HepG2 (cell line): ENCODE measurements around the gene REEP2. TPM values are rescaled to one million over a fixed set of nuclear protein-coding genes. Genes with fewer than 3 reads are reported as not detected.

Experiments used
- ATRX ChIP-seq: sonication (generic); formaldehyde crosslinking; IDR thresholded peaks from 2 replicates; pipeline ENCODE4 v1.4.0; 2020; ENCODE audit warnings: missing genetic modification reagents, borderline replicate concordance
- FOXA3 ChIP-seq: IDR thresholded peaks from 2 replicates; pipeline ENCODE4 v1.6.1; 2016; ENCODE audit warnings: missing genetic modification reagents, missing compliant biosample characterization
- JDP2 ChIP-seq: sonication (generic); formaldehyde crosslinking; IDR thresholded peaks from 2 replicates; pipeline ENCODE4 v1.8.1; 2022; ENCODE audit warnings: missing genetic modification reagents, borderline replicate concordance
- MAZ ChIP-seq, 2 experiments: sonication (generic) in 1 of 2; formaldehyde crosslinking in 1 of 2; IDR thresholded peaks; 2 replicates each; pipeline versions ENCODE4 v1.5.0 to v1.6.1; 2012 to 2020; ENCODE audit warnings: low read depth in 2 of 2, mild to moderate bottlenecking in 2 of 2, borderline replicate concordance in 1 of 2, improper control_type of control experiment in 1 of 2, low read length in 1 of 2, missing genetic modification reagents in 1 of 2, moderate library complexity in 1 of 2
- NFE2L1 ChIP-seq: sonication (generic); formaldehyde crosslinking; IDR thresholded peaks from 2 replicates; pipeline ENCODE4 v1.4.0; 2020; ENCODE audit warnings: missing genetic modification reagents, mild to moderate bottlenecking, borderline replicate concordance
- NRL ChIP-seq: sonication (generic); formaldehyde crosslinking; IDR thresholded peaks from 2 replicates; pipeline ENCODE4 v1.5.0; 2020; ENCODE audit warnings: missing genetic modification reagents, mild to moderate bottlenecking, moderate library complexity, borderline replicate concordance
- PHB2 ChIP-seq: fragments of 450-650 bp; IDR thresholded peaks from 2 replicates; pipeline ENCODE4 v1.6.1; 2018; ENCODE audit not compliant: partially characterized antibody
- SMARCC2 ChIP-seq: fragments of 450-650 bp; IDR thresholded peaks from 2 replicates; pipeline ENCODE4 v1.6.1; 2017; ENCODE audit warnings: antibody characterized with exemption, mild to moderate bottlenecking
- SRSF1 ChIP-seq: fragments of 200-400 bp; formaldehyde crosslinking; optimal IDR thresholded peaks from 2 replicates; pipeline ENCODE3; 2017; ENCODE audit warnings: mild to moderate bottlenecking, low read depth, low read length, moderate library complexity
- ZBTB4 ChIP-seq: sonication (generic); formaldehyde crosslinking; IDR thresholded peaks from 2 replicates; pipeline ENCODE4 v1.4.0; 2020; ENCODE audit warnings: missing genetic modification reagents, mild to moderate bottlenecking, borderline replicate concordance
- ZNF629 ChIP-seq: sonication (generic); formaldehyde crosslinking; conservative IDR thresholded peaks from 2 replicates; pipeline ENCODE4 v1.5.0; 2020; ENCODE audit warnings: missing genetic modification reagents
- ZNF784 ChIP-seq: sonication (generic); formaldehyde crosslinking; IDR thresholded peaks from 2 replicates; pipeline ENCODE4 v1.5.1; 2020; ENCODE audit warnings: missing genetic modification reagents, mild to moderate bottlenecking, borderline replicate concordance
- polyA plus RNA-seq, 8 experiments: library from polyadenylated mRNA; depleted of rRNA in 3 of 8; stranded (reverse) in 7 of 8; unstranded in 1 of 8; fragments of >200 nt; fragmentation: Illumina TruSeq in 4 of 8; extraction: Trizol in 4 of 8; gene quantifications; 2 replicates each; pipeline versions ENCODE4 v1.2.1 to v1.2.3, GENCODE V29; 2011 to 2016; ENCODE audit warnings: low read depth in 4 of 8, missing spikeins in 1 of 8, mixed read lengths in 1 of 8; ENCODE audit not compliant: insufficient read depth in 1 of 8
- total RNA-seq, 5 experiments: library from RNA; depleted of rRNA; stranded (reverse); fragments of >200 nt; fragmentation: Illumina TruSeq; extraction: Trizol; gene quantifications; 2 replicates each; pipeline ENCODE4 v1.2.3, GENCODE V29; 2016; ENCODE audit warnings: low read depth in 1 of 5
- TF ChIP-seq, protein P1 (sequence below): sonication (generic); formaldehyde crosslinking; IDR thresholded peaks from 2 replicates; pipeline ENCODE4 v1.4.0; 2020; ENCODE audit warnings: missing genetic modification reagents
- TF ChIP-seq, protein P2 (sequence below): IDR thresholded peaks from 2 replicates; pipeline ENCODE4 v1.6.1; 2016; ENCODE audit warnings: low read depth, control low read depth
- TF ChIP-seq, protein P3 (sequence below): sonication (generic); formaldehyde crosslinking; IDR thresholded peaks from 2 replicates; pipeline ENCODE4 v1.5.1; 2020; ENCODE audit warnings: missing genetic modification reagents, mild to moderate bottlenecking, borderline replicate concordance
- TF ChIP-seq, protein P4 (sequence below): sonication (generic); formaldehyde crosslinking; IDR thresholded peaks from 2 replicates; pipeline ENCODE4 v1.8.1; 2023; ENCODE audit warnings: mild to moderate bottlenecking, missing genetic modification reagents

The REEP2 gene
- total and polyA plus RNA-seq, 2 of the 13 experiments (the other 11 are each of a cell fraction or from before 2014, with no cell fraction given): 5.3 to 7.8 TPM

DNA sequence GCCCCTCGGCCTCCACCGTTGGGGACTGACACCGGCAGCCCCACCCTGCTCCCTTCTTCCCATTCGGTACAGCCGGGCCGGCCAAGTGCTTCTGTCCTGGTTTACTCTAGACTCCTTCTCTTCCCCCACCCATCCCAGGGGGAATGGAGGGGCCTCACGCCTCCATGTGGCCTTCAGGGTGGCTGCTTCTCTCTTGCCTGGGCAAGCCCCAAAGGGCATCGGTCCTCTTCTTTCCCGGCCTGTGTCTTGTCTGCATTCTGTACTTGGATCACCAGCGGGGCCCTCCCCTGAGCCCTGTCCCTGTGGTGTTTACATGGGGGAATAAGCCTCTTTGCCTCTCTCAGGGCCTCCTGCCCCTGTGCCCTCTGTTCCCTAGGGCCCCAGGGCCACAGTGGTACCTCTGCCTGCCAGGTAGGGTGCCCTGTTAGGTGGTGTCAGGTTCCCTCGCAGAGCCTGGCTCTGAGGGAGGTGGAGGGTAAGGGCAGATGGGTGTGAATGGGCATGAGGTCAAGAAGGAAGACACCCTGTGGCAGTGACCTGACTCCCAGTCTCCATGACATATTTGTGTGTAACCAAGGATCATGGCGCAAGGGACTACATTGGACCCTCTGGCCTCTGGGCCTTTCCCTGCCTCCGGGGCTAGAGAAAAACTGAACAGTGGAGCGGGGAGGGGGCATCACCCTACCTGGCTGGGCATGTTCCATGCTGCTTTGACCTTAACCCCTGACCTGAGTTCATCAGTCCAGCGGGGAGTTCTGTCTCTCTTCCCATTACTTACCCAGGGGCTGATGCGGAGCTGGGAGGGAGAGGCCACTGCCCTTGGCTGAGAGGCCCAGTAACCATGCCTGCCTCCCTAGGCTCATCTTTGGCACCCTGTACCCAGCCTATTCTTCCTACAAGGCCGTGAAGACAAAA is 1.6 kb downstream of the REEP2 start (continued):
- no peak for TF ChIP-seq MAZ (IDR thresholded peaks at IDR 0.05; ENCODE audit: borderline replicate concordance, low read depth, low read length)
- 0 out of 2 replicates have a peak, but pooled peaks have one; percentile 19 for TF ChIP-seq MAZ (CRISPR knock-in tag; IDR thresholded peaks at IDR 0.05; ENCODE audit: low read depth)
- no peak for TF ChIP-seq PHB2
- TF ChIP-seq, protein P1, sequence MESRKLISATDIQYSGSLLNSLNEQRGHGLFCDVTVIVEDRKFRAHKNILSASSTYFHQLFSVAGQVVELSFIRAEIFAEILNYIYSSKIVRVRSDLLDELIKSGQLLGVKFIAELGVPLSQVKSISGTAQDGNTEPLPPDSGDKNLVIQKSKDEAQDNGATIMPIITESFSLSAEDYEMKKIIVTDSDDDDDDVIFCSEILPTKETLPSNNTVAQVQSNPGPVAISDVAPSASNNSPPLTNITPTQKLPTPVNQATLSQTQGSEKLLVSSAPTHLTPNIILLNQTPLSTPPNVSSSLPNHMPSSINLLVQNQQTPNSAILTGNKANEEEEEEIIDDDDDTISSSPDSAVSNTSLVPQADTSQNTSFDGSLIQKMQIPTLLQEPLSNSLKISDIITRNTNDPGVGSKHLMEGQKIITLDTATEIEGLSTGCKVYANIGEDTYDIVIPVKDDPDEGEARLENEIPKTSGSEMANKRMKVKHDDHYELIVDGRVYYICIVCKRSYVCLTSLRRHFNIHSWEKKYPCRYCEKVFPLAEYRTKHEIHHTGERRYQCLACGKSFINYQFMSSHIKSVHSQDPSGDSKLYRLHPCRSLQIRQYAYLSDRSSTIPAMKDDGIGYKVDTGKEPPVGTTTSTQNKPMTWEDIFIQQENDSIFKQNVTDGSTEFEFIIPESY: 0 out of 2 replicates have a peak, but pooled peaks have one; percentile 8
- TF ChIP-seq ZNF629 (CRISPR knock-in tag): no peak
- TF ChIP-seq SRSF1: no peak
- TF ChIP-seq, protein P2, sequence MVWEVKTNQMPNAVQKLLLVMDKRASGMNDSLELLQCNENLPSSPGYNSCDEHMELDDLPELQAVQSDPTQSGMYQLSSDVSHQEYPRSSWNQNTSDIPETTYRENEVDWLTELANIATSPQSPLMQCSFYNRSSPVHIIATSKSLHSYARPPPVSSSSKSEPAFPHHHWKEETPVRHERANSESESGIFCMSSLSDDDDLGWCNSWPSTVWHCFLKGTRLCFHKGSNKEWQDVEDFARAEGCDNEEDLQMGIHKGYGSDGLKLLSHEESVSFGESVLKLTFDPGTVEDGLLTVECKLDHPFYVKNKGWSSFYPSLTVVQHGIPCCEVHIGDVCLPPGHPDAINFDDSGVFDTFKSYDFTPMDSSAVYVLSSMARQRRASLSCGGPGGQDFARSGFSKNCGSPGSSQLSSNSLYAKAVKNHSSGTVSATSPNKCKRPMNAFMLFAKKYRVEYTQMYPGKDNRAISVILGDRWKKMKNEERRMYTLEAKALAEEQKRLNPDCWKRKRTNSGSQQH (CRISPR knock-in tag): 0 out of 2 replicates have a peak, but pooled peaks have one; percentile 2
- no peak for TF ChIP-seq JDP2
- no peak for TF ChIP-seq ZBTB4
- TF ChIP-seq, protein P3, sequence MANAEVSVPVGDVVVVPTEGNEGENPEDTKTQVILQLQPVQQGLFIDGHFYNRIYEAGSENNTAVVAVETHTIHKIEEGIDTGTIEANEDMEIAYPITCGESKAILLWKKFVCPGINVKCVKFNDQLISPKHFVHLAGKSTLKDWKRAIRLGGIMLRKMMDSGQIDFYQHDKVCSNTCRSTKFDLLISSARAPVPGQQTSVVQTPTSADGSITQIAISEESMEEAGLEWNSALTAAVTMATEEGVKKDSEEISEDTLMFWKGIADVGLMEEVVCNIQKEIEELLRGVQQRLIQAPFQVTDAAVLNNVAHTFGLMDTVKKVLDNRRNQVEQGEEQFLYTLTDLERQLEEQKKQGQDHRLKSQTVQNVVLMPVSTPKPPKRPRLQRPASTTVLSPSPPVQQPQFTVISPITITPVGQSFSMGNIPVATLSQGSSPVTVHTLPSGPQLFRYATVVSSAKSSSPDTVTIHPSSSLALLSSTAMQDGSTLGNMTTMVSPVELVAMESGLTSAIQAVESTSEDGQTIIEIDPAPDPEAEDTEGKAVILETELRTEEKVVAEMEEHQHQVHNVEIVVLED: 0 out of 2 replicates have a peak, but pooled peaks have one; percentile 17
- 0 out of 2 replicates have a peak, but pooled peaks have one; percentile 30 for TF ChIP-seq ZNF784 (CRISPR knock-in tag)
- TF ChIP-seq NFE2L1 (CRISPR knock-in tag): no peak
- TF ChIP-seq, protein P4, sequence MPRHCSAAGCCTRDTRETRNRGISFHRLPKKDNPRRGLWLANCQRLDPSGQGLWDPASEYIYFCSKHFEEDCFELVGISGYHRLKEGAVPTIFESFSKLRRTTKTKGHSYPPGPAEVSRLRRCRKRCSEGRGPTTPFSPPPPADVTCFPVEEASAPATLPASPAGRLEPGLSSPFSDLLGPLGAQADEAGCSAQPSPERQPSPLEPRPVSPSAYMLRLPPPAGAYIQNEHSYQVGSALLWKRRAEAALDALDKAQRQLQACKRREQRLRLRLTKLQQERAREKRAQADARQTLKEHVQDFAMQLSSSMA (CRISPR knock-in tag): peak; percentile 69; the same call in 1 of the 2 replicates
- peak; percentile 44; the same call in 1 of the 2 replicates for TF ChIP-seq NRL (CRISPR knock-in tag)
- peak; percentile 43; the same call in 1 of the 2 replicates for TF ChIP-seq FOXA3 (CRISPR knock-in tag)
- no peak for TF ChIP-seq SMARCC2
- no peak for TF ChIP-seq ATRX (CRISPR knock-in tag)
